Smooth muscle cell (in vitro differentiated cells): Measurements from ENCODE around the gene KCNAB2. TPM values are rescaled to one million over a fixed set of nuclear protein-coding genes. Genes with fewer than 3 reads are reported as not detected.
"Not testable (repeated sequence)": the region's sequence is repeated elsewhere in the genome, so short reads cannot be mapped to it uniquely, and the experiment has no call there.

ENCODE experiments used
- DNase-seq: peaks from one replicate; lab custom pipeline; 2025; ENCODE audit not compliant: unreplicated experiment; lab: John Stamatoyannopoulos, UW
- H2AFZ ChIP-seq: fragments of 200-600 bp; sonication (generic); 2 replicates; pipeline ENCODE4 v1.6.0; 2016; ENCODE audit warnings: antibody characterized with exemption, low read depth, mild to moderate bottlenecking
- H3F3A ChIP-seq: fragments of 200-600 bp; sonication (generic); 2 replicates; pipeline ENCODE4 v1.6.0; 2017; ENCODE audit warnings: antibody characterized with exemption, low read depth
- H3K27ac ChIP-seq: fragments of 200-600 bp; sonication (generic); 2 replicates; pipeline ENCODE4 v1.5.1; 2016; ENCODE audit warnings: low read depth, mild to moderate bottlenecking
- H3K27me3 ChIP-seq: fragments of 200-600 bp; sonication (generic); 2 replicates; pipeline ENCODE4 v1.6.1; 2016; ENCODE audit warnings: low read depth, mild to moderate bottlenecking
- H3K36me3 ChIP-seq: fragments of 200-600 bp; sonication (generic); 2 replicates; pipeline ENCODE4 v1.5.1; 2016; ENCODE audit warnings: low read depth
- H3K4me1 ChIP-seq: fragments of 200-600 bp; sonication (generic); 2 replicates; pipeline ENCODE4 v1.5.1; 2016; ENCODE audit warnings: low read depth
- H3K4me2 ChIP-seq: fragments of 200-600 bp; sonication (generic); 2 replicates; pipeline ENCODE4 v1.6.0; 2016; ENCODE audit warnings: mild to moderate bottlenecking
- H3K4me3 ChIP-seq: fragments of 200-600 bp; sonication (generic); 2 replicates; pipeline ENCODE4 v1.5.1; 2016; ENCODE audit warnings: mild to moderate bottlenecking
- H3K79me2 ChIP-seq: fragments of 200-600 bp; sonication (generic); 2 replicates; pipeline ENCODE4 v1.6.0; 2016; ENCODE audit warnings: low read depth, mild to moderate bottlenecking
- H3K9ac ChIP-seq: fragments of 200-600 bp; sonication (generic); 2 replicates; pipeline ENCODE4 v1.6.0; 2016; ENCODE audit warnings: low read depth
- H3K9me3 ChIP-seq: fragments of 200-600 bp; sonication (generic); replicated peaks from 2 replicates; pipeline ENCODE4 v1.5.1; 2016; ENCODE audit warnings: low read depth
- H4K20me1 ChIP-seq: fragments of 200-600 bp; sonication (generic); 2 replicates; pipeline ENCODE4 v1.6.0; 2016; ENCODE audit warnings: low read depth
- CTCF ChIP-seq: fragments of 200-600 bp; sonication (generic); IDR thresholded peaks from 2 replicates; pipeline ENCODE4 v1.5.1; 2017; ENCODE audit warnings: borderline replicate concordance, mild to moderate bottlenecking, antibody characterized with exemption; ENCODE audit not compliant: insufficient read depth, poor library complexity, severe bottlenecking
- WGBS: methylation state at CpG from one replicate; pipeline ENCODE4 v1.1.7; 2016; ENCODE audit warnings: low lambda C conversion rate; 5-methylcytosine and 5-hydroxymethylcytosine counted together
- polyA plus RNA-seq: library from polyadenylated mRNA; unstranded; fragments of >200 nt; fragmentation: Nextera tagmentation; extraction: Ambion mirVana; gene quantifications from 2 replicates; pipeline ENCODE4 v1.2.1, GENCODE V29; 2016
- total RNA-seq: library from RNA; depleted of rRNA; stranded (reverse); fragments of >200 nt; gene quantifications from 2 replicates; pipeline ENCODE4 v1.2.3, GENCODE V29; 2014

Gene KCNAB2
- total and polyA plus RNA-seq, 2 experiments from 2014 or later, result 3.6 to 3.9 TPM

- Histone ChIP-seq H4K20me1 (no peaks in the 10 kb centered on the region), H3K36me3 (no peaks in the 10 kb centered on the region), H3K27me3 (no peaks in the 10 kb centered on the region), H3K4me2 (no peak overlapping the region), H3K27ac (no peak overlapping the region), H3K79me2 (no peaks in the 10 kb centered on the region), H3K9me3 (no peaks in the 10 kb centered on the region), H2AFZ (no peak overlapping the region), H3F3A (no peaks in the 10 kb centered on the region), H3K4me1 (no peaks in the 10 kb centered on the region), H3K9ac (no peak overlapping the region), H3K4me3 (no peak overlapping the region)
- TF ChIP-seq CTCF, result no peak
- WGBS, result 92% methylated on average over 19 of the region's 19 CpGs
- DNase-seq, result no peak
Observed at GRCh38 chr1:6014130-6014999, 31.3 kb upstream of the KCNAB2 start.

GRCh38 chr1:6016191-6016865, 29.4 kb upstream of the KCNAB2 start:
- H3K79me2 ChIP-seq, result no peaks in the 10 kb centered on the region
- no peak overlapping the region for H3K4me3 ChIP-seq
- H2AFZ ChIP-seq, result no peak overlapping the region
- H3F3A ChIP-seq, result no peaks in the 10 kb centered on the region
- H3K4me1 ChIP-seq, result no peaks in the 10 kb centered on the region
- no peaks in the 10 kb centered on the region for H4K20me1 ChIP-seq
- DNase-seq, result no peak
- no peaks in the 10 kb centered on the region for H3K27me3 ChIP-seq
- TF ChIP-seq CTCF, result no peak
- no peaks in the 10 kb centered on the region for H3K9me3 ChIP-seq
- WGBS, result 87% methylated on average over 21 of the region's 21 CpGs
- H3K36me3 ChIP-seq, result no peaks in the 10 kb centered on the region
- H3K9ac ChIP-seq, result no peak overlapping the region
- H3K27ac ChIP-seq, result no peak overlapping the region
- no peak overlapping the region for H3K4me2 ChIP-seq

GRCh38 chr1:6017654-6018053, 28.0 kb upstream of the KCNAB2 start:
- H3K9me3 ChIP-seq, H3K4me2 ChIP-seq, H3F3A ChIP-seq, H3K79me2 ChIP-seq, H3K4me3 ChIP-seq, H3K36me3 ChIP-seq, H3K9ac ChIP-seq, DNase-seq, H4K20me1 ChIP-seq, H3K27ac ChIP-seq, H2AFZ ChIP-seq, H3K27me3 ChIP-seq, H3K4me1 ChIP-seq: not testable (repeated sequence)
- 89% methylated on average over 7 of the region's 7 CpGs for WGBS

DNA sequence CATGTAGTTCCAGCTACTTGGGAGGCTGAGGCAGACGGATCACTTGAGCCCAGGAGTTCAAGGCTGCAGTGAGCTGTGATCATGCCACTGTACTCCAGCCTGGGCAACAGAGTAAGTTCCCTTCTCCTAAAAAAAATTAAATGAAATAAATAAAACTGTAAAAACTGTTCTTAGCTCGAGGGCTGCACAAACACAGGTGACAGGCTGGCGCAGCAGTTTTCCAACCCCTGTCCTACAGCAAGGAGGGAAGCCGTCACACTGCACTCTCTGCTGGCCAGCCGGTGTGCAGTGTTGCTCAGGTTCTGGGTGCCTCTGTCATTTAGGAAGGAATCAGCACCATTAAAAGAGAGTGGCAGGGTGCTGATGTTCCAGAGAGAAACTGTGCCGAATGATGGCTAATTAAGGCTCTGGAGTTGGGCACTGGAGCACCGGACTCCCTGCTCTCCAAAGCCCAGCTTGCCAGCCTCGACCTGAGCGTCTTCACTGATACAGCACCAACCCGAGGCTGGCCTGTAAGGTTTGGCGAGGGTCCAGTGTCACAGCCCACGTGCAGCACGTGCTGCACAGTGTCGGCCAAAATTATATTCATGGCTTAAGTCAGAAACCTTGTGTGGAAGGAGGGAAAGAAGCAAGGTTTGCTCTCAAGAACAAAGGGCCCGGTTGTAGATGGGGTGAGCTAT, 26.4 kb upstream of the KCNAB2 start:
- no peaks in the 10 kb centered on the region for H4K20me1 ChIP-seq
- H2AFZ ChIP-seq, result no peak overlapping the region
- H3K9ac ChIP-seq, result no peak overlapping the region
- no peak overlapping the region for H3K4me3 ChIP-seq
- no peak overlapping the region for H3K4me2 ChIP-seq
- WGBS, result 90% methylated on average over 15 of the region's 15 CpGs
- no peak for TF ChIP-seq CTCF
- DNase-seq, result no peak
- no peaks in the 10 kb centered on the region for H3K4me1 ChIP-seq
- H3K27ac ChIP-seq, result no peak overlapping the region
- H3K36me3 ChIP-seq, result no peaks in the 10 kb centered on the region
- H3K27me3 ChIP-seq, result no peaks in the 10 kb centered on the region
- H3K79me2 ChIP-seq, result no peaks in the 10 kb centered on the region
- H3F3A ChIP-seq, result no peaks in the 10 kb centered on the region
- H3K9me3 ChIP-seq, result no peaks in the 10 kb centered on the region
